PFSK-1 (cell line): ENCODE data around the gene FFAR3.

Experiments used
- POLR2AphosphoS5 ChIP-seq: IDR thresholded peaks from 2 replicates; pipeline ENCODE4 v1.6.1; 2012; ENCODE audit warnings: low read depth, mild to moderate bottlenecking, control low read depth, low read length, moderate library complexity
- TAF1 ChIP-seq: IDR thresholded peaks from 2 replicates; pipeline ENCODE4 v1.6.1; 2012; ENCODE audit warnings: low read length, control low read depth, borderline replicate concordance; ENCODE audit not compliant: insufficient read depth
- TF ChIP-seq, protein P1 (sequence below), 2 experiments: IDR thresholded peaks; 2 replicates each; pipeline versions ENCODE4 v1.6.1 to v1.8.0; 2011 to 2012; ENCODE audit warnings: low read depth in 2 of 2, low read length in 2 of 2, control low read depth in 1 of 2, inconsistent platforms in 1 of 2, mild to moderate bottlenecking in 1 of 2, moderate library complexity in 1 of 2; ENCODE audit not compliant: insufficient read depth in 1 of 2

- no peak for TF ChIP-seq POLR2AphosphoS5
- TF ChIP-seq, protein P1, sequence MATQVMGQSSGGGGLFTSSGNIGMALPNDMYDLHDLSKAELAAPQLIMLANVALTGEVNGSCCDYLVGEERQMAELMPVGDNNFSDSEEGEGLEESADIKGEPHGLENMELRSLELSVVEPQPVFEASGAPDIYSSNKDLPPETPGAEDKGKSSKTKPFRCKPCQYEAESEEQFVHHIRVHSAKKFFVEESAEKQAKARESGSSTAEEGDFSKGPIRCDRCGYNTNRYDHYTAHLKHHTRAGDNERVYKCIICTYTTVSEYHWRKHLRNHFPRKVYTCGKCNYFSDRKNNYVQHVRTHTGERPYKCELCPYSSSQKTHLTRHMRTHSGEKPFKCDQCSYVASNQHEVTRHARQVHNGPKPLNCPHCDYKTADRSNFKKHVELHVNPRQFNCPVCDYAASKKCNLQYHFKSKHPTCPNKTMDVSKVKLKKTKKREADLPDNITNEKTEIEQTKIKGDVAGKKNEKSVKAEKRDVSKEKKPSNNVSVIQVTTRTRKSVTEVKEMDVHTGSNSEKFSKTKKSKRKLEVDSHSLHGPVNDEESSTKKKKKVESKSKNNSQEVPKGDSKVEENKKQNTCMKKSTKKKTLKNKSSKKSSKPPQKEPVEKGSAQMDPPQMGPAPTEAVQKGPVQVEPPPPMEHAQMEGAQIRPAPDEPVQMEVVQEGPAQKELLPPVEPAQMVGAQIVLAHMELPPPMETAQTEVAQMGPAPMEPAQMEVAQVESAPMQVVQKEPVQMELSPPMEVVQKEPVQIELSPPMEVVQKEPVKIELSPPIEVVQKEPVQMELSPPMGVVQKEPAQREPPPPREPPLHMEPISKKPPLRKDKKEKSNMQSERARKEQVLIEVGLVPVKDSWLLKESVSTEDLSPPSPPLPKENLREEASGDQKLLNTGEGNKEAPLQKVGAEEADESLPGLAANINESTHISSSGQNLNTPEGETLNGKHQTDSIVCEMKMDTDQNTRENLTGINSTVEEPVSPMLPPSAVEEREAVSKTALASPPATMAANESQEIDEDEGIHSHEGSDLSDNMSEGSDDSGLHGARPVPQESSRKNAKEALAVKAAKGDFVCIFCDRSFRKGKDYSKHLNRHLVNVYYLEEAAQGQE (IDR thresholded peaks at IDR 0.05; ENCODE audit: insufficient read depth in 1 of 2, low read depth in 2 of 2, low read length in 2 of 2), result no peak
- no peak for TF ChIP-seq TAF1
Observed at GRCh38 chr19:35383536-35383935, 25.3 kb downstream of the FFAR3 start.
